LNCaP clone FGC (cell line): ENCODE results near the gene CSPG5.

Source experiments
- DNase-seq: peaks from one replicate; pipeline ENCODE4 v3.0.0-alpha.2; 2011; ENCODE audit warnings: low read depth
- H3K4me3 ChIP-seq: 2 replicates; pipeline ENCODE4 v1.5.1; 2011; ENCODE audit warnings: mild to moderate bottlenecking, low read depth, low read length, control low read depth
- TF ChIP-seq, protein P1 (sequence below): IDR thresholded peaks from 2 replicates; pipeline ENCODE4 v1.5.1; 2012; ENCODE audit warnings: mild to moderate bottlenecking; ENCODE audit not compliant: control insufficient read depth, insufficient read depth; ENCODE audit errors: extremely low read depth

Gene CSPG5

DNA sequence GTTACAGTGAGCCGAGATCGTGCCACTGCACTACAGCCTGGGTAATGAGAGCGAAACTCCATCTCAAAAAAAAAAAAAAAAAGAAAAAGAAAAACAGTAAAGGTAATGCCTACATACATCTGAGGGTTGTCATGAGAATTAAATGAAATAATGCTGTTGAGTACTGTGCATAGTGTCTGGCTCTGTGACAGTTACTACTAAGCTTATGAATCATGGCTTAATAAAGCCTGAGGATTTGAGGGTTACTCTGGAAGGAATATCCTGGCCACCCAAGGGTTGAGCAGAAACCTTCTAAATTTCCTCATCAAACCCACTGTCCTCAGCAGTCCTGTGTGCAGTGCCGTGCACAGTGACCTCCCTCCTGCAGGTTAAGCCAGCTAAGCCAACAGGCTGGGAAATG is 38.4 kb downstream of the CSPG5 start:
- TF ChIP-seq, protein P1, sequence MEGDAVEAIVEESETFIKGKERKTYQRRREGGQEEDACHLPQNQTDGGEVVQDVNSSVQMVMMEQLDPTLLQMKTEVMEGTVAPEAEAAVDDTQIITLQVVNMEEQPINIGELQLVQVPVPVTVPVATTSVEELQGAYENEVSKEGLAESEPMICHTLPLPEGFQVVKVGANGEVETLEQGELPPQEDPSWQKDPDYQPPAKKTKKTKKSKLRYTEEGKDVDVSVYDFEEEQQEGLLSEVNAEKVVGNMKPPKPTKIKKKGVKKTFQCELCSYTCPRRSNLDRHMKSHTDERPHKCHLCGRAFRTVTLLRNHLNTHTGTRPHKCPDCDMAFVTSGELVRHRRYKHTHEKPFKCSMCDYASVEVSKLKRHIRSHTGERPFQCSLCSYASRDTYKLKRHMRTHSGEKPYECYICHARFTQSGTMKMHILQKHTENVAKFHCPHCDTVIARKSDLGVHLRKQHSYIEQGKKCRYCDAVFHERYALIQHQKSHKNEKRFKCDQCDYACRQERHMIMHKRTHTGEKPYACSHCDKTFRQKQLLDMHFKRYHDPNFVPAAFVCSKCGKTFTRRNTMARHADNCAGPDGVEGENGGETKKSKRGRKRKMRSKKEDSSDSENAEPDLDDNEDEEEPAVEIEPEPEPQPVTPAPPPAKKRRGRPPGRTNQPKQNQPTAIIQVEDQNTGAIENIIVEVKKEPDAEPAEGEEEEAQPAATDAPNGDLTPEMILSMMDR, result no peak
- no peak for DNase-seq
- no peak overlapping the region for H3K4me3 ChIP-seq

DNA sequence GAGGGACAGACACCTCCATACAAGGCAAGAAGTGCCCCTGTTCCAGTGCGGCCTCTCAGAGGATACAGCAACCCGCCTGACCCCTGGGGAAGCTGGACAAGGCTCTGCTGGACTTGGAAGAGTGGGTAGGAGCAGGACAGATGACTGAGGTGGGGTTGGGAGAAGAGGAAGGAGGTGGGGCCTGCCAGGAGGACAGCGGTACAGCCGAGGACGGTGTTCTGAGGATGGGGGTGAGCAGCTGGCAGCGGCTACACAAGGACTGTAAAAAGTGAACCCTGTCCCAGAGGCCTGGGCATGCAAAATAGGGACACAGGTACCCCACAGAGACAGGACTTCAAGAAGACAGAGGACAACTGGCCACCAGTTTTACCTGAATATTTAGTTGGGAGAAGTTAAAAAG is 41.7 kb downstream of the CSPG5 start:
- no peak for DNase-seq
- TF ChIP-seq, protein P1, result no peak
- no peak overlapping the region for H3K4me3 ChIP-seq

DNA sequence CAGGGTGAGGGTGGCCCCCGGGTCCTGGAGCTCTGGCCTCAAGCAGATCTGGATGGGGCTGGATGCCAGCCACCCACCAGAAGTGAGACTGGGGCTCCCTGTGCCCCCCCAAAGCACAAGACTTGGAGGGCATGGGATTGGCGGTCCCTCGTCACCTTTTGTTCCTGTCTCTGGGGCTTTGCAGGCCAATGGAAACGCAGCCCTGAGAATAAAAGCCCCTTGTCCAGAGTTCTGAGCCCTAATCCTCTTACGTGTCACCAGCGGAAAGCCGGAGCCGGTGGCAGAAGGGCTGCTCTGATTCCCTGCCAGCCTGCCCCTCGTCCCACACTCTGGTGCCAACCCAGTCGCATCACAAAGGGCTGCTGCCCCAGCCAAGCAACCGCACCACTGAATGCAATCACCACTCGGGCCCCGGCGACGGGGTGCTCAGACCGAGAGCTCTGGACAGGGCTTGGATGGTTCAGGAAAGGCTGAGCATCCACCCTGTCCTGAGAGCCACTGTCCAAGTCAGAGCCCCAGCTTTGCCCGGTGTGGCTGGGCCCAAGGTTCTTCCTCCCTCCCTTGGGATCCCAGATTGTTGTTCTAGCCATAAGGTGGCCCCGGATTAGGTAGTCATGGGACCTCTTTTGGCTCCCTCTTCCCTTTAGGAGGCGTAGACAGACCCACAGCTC is 42.3 kb downstream of the CSPG5 start:
- no peak for DNase-seq
- TF ChIP-seq, protein P1, result no peak
- no peak overlapping the region for H3K4me3 ChIP-seq

DNA sequence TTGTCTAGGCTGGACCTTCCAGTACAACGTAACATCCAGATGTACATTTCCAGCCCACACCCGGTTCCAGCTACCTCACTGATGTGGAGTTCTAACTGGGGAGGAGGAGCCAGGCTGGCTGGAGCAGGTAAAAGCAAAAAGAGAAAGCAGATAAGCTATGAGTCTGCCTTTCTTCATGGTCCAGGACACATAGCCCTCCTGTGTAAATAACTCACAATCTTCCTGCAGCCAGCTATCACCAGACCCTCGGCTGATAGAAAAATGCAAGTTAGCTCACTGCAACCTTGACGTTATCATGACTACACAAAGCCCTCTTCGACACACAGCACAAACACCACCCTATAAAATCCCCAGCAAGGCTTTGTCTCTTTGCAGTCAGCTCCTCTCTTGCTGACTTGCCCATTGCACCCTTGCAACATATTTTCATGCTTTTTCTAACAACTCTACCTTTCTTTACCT is 44.6 kb downstream of the CSPG5 start:
- no peak overlapping the region for H3K4me3 ChIP-seq
- TF ChIP-seq, protein P1, result no peak
- no peak for DNase-seq

DNA sequence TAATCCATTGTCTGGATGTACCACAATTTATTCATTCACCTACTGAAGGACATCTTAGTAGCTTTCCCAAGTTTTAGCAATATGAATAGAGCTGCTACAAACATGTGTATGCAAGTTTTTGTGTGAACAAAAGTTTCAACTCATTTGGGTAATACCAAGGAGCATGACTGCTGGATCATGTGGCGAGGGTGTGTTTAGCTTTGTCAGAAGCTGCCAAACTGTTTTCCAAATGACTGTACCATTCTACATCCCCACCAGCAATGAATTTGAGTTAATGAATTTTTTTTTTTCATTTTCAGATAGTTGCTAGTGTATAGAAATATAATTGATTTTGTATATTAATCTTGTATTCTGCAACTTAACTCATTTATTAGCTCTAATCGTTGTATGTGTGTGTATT is 45.2 kb downstream of the CSPG5 start:
- H3K4me3 ChIP-seq, result no peak overlapping the region
- TF ChIP-seq, protein P1, result no peak
- no peak for DNase-seq

DNA sequence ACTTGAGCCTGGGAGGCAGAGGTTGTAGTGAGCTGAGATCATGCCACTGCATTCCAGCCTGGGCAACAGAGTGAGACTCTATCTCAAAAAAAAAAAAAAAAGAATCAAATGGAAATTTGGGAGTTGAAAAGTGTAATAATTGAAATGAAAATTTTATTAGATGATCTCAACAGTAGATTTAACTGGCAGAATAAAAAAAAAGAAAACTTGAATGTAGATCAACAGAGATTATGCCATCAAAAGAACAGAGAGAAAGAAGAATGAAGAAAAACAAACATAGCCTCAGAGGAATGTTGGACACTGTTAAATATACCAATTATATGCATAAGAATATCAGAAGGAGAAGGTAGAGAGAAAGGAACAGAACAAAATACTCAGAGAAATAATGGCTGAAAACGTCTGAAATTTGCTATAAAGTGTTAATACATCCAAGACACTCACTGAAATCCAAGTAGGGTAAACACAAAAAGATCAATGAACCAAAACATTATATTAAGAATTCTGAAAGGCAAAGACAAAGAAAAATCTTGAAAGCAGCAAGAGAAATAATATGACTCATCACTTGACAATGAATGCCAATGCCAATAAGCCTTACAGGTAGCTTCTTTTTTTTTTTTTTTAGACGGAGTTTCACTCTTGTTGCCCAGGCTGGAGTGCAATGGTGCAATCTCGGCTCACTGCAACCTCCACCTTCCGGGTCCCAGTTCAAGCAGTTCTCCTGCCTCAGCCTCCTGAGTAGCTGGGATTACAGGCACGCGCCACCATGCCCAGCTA is 50.5 kb downstream of the CSPG5 start:
- TF ChIP-seq, protein P1, result no peak
- H3K4me3 ChIP-seq, result no peak overlapping the region
- DNase-seq, result no peak
